Measurements from ENCODE around the gene CDKN1B. TPM values are rescaled to one million over a fixed set of nuclear protein-coding genes. Genes with fewer than 3 reads are reported as not detected.

CDKN1B gene
- total and polyA plus RNA-seq, 2 of the 4 experiments (the other 2 are of a cell fraction), result 13.9 to 17.4 TPM

GRCh38 chr12:12741660-12742059 is 24.5 kb downstream of the CDKN1B start:
- H3K4me2 ChIP-seq (ENCODE audit: low read depth, low read length), result peak overlapping the region; percentile 7; the same call in 1 of the 2 replicates

More at GRCh38 chr12:12741660-12742059, 24.5 kb downstream of the CDKN1B start:
- no CpG with 5 or more reads among the region's 3 CpGs for WGBS, 2 experiments (ENCODE audit: extremely low coverage in 2 of 2, insufficient read length in 1 of 2)
- Histone ChIP-seq H2BK5ac (ENCODE audit: low read depth, low read length, poor library complexity, severe bottlenecking) (peak overlapping the region; percentile 9), H4K8ac (ENCODE audit: low read depth in 2 of 2, low read length in 2 of 2) (peak overlapping the region in 1 of 2 experiments; percentile 24; a peak in 1 of 4 replicates), H2BK20ac (ENCODE audit: low read depth, low read length) (no peak overlapping the region), H2BK120ac (ENCODE audit: low read depth, low read length) (no peak overlapping the region; the same call in 1 of the 2 replicates), H3K9ac (ENCODE audit: low read depth, low read length) (no peak overlapping the region), H3K27me3 (ENCODE audit: control insufficient read depth, insufficient read depth, low read length) (no peaks in the 10 kb centered on the region), H3K79me1 (ENCODE audit: low read depth in 1 of 2, low read length in 2 of 2) (peaks cover 39 to 45% of the 10 kb centered on the region in 2 experiments), H3K14ac (replicated peaks; ENCODE audit: low read depth, low read length) (peak overlapping the region; percentile 67), H3K4me3 (ENCODE audit: insufficient read depth, low read depth, low read length) (no peak overlapping the region), H4K5ac (ENCODE audit: low read depth, low read length) (no peak overlapping the region), H3K23ac (ENCODE audit: low read depth, low read length) (peak overlapping the region; percentile 74; the same call in 1 of the 2 replicates), H3K56ac (ENCODE audit: extremely low read depth, insufficient read depth, low read length) (no peak overlapping the region), H3K18ac (ENCODE audit: low read depth, low read length) (no peak overlapping the region), H3K27ac (ENCODE audit: insufficient read depth, low read length) (no peak overlapping the region), H3K4ac (ENCODE audit: low read depth, low read length) (0 out of 2 replicates have a peak overlapping the region, but pooled peaks have one; percentile 10), H2AK9ac (replicated peaks; ENCODE audit: low read depth, low read length, poor library complexity) (no peak overlapping the region), H4K91ac (ENCODE audit: insufficient read depth, low read depth, low read length) (no peak overlapping the region), H3K4me1 (ENCODE audit: control insufficient read depth, insufficient read depth, low read length) (peaks cover 3% of the 10 kb centered on the region; the same call in 1 of the 2 replicates), H2BK15ac (ENCODE audit: low read depth, low read length) (no peak overlapping the region), H3K9me1 (ENCODE audit: insufficient read depth, low read length) (no peaks in the 10 kb centered on the region), H3K9me3 (ENCODE audit: control insufficient read depth, insufficient read depth, low read length) (no peaks in the 10 kb centered on the region), H4K20me1 (ENCODE audit: insufficient read depth, low read length) (0 out of 2 replicates have a peak, but pooled peaks cover 2% of the 10 kb centered on the region), H2AFZ (replicated peaks; ENCODE audit: low read length, poor library complexity) (no peak overlapping the region), H3K36me3 (ENCODE audit: control insufficient read depth, insufficient read depth, low read length) (no peaks in the 10 kb centered on the region), H2AK5ac (ENCODE audit: low read depth, low read length) (no peak overlapping the region)
- DNase-seq, result no peak
- dilution Hi-C loops (cut with HindIII; ENCODE audit: low sequenced_read_pairs, unreplicated experiment), result no loop called here
- BruUV-seq (replicated peaks), result no TSS peak
- CTCF ChIA-PET, result no interaction called here
- in situ Hi-C loops (cut with MboI; ENCODE audit: low sequenced_read_pairs), result no loop called here
- intact Hi-C loops (cut with micrococcal nuclease), result no loop called here
- POLR2A ChIA-PET (ENCODE audit: unreplicated experiment), result no interaction called here
- no peak for TF ChIP-seq NFE2L2 (IDR thresholded peaks at IDR 0.05; ENCODE audit: low read depth, low read length)
- TF ChIP-seq CHD1 (IDR thresholded peaks at IDR 0.05; ENCODE audit: low read depth, low read length), result no peak
- TF ChIP-seq RFX5 (IDR thresholded peaks at IDR 0.05; ENCODE audit: low read depth, low read length), result no peak
- TF ChIP-seq BHLHE40 (IDR thresholded peaks at IDR 0.05; ENCODE audit: low read depth, low read length), result no peak
- TF ChIP-seq SMC3 (IDR thresholded peaks at IDR 0.05; ENCODE audit: low read depth, low read length), result no peak
- TF ChIP-seq FOS (IDR thresholded peaks at IDR 0.05; ENCODE audit: low read depth, low read length), result no peak
- TF ChIP-seq MAZ (IDR thresholded peaks at IDR 0.05; ENCODE audit: borderline replicate concordance, low read depth, low read length), result no peak
- no peak for TF ChIP-seq MXI1 (IDR thresholded peaks at IDR 0.05; ENCODE audit: borderline replicate concordance, low read depth, low read length)
- TF ChIP-seq USF2 (IDR thresholded peaks at IDR 0.05; ENCODE audit: low read depth, low read length), result no peak
- TF ChIP-seq ELK1 (IDR thresholded peaks at IDR 0.05; ENCODE audit: borderline replicate concordance, low read depth, low read length), result no peak
- no peak for TF ChIP-seq POLR2A (IDR thresholded peaks at IDR 0.05; ENCODE audit: low read depth, low read length)
- TF ChIP-seq MAFK (IDR thresholded peaks at IDR 0.05; ENCODE audit: low read depth, low read length), result no peak
- ATAC-seq (ENCODE audit: low read depth), result peak; percentile 22; the same call in 1 of the 2 replicates
